HG03460 (cell line): ENCODE data around the gene MKS1.

Experiments
- ATAC-seq: cut with Tn5 transposase; IDR thresholded peaks from one replicate; pipeline ENCODE4 v1.9.1; 2021; ENCODE audit not compliant: unreplicated experiment

MKS1 gene

GRCh38 chr17:58204796-58205195 lies 14.3 kb downstream of the MKS1 start:
- ATAC-seq: no peak

DNA sequence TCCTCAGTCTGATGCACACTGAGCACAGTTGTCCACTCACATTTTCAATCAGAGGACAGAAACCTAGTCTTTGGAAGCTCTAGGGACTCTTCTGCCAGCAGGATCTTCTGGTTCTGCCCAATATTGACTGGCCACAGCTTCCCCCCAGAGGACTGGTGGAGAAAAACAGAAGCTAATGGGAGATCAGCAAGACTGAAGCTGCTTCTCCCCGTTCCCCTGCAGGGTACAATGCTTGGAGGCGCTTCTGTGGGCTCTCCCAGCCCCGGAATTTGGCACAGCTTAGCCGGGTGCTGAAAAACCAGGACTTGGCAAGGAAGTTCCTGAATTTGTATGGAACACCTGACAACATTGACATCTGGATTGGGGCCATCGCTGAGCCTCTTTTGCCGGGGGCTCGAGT lies 16.2 kb downstream of the MKS1 start:
- no peak for ATAC-seq

DNA sequence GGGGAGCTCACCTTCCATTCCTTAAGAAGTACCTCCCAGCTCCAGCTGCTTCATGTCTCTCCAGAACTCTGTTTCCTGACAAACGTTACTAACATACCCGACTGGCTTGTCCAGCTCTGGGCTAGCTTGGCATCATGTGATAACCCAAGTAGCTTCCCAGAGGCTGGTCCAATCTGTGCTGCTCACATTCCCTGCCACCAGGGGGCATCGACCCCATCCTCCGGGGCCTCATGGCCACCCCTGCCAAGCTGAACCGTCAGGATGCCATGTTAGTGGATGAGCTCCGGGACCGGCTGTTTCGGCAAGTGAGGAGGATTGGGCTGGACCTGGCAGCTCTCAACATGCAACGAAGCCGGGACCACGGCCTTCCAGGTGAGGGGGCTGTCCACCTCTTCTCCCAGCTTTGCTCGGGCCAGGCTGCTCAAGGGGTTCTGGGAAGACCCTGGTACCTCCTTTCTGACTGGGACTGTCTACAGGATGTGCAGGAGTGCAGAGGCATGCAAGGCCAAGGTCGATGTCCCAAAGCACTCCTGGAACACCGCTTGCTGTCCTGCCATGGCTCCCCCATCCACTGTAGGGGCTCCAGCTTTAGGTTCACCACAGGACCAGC lies 18.9 kb downstream of the MKS1 start:
- no peak for ATAC-seq

DNA sequence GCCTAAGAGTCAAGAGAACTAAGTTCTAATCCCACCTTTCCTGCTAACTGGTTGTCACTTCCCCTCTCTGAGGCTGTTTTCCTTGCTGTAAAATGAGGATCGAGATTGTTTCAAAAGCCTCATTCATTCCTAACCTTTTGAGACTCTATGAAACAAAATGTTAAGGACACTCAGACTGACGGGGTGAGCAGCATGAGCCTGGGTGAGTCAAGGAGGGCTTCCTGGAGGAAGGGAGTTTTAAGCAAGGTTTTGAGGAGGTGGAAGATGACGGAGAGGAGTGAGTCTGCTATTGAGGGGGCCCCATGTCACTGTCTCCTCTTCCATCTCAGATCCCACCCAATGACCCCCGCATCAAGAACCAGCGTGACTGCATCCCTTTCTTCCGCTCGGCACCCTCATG lies 22.4 kb downstream of the MKS1 start:
- no peak for ATAC-seq

DNA sequence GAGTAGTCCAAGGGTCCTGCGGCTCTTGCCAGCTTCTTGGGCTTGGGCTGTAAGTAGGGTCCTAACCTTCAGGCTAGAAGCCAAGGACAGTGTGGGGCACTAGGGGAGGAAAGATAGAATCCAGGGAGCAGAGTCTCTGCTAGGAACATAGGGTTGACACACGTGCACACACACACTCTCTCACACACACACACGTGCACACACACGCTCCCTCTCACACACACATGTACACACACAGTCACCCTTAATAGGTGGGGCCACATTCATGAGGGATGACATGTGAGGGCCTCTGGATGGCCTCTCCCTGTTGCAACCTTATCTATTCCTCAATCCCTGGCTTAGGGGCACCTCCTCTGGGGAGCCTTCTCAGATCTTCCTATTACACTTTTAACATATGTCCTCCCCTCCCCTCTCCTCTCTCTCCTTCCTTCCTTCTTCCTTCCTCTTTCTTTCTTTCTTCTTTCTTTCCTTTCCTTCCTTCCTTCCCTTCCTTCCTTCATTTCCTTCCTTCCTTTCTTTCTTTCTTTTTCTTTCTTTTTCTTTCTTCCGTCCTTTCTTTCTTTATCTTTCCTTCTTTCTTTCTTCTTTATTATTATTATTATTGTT lies 23.4 kb downstream of the MKS1 start:
- no peak for ATAC-seq

DNA sequence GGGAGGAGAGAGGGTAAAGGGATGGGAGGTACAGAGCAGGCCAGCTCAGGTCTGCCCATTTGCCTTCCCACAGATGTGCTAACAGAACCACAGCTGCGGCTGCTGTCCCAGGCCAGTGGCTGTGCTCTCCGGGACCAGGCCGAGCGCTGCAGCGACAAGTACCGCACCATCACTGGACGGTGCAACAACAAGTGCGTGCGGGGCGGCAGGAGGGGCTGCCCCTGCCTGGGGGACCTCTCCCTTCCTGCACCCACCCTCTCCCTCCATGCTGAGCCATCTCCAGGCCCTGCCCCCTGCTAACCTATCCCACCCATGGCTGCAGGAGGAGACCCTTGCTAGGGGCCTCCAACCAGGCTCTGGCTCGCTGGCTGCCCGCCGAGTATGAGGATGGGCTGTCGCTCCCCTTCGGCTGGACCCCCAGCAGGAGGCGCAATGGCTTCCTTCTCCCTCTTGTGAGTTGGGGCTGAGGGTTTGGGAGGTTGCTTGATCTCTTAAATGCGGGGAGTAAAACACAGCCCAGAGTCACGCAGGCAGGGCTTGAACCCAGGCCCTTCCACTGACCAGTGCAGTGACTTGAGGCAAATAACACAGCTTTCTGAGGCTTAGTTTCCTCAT lies 25.3 kb downstream of the MKS1 start:
- ATAC-seq: no peak

GRCh38 chr17:58192612-58193011 lies 26.4 kb downstream of the MKS1 start, which contains the start of gene EPX:
EPX (plus strand) TSS chr17:58192726; CDS start chr17:58192847, 121 bp downstream.
- no peak for ATAC-seq

GRCh38 chr17:58191241-58191896 lies 27.7 kb downstream of the MKS1 start:
- ATAC-seq: no peak

GRCh38 chr17:58189436-58190146 lies 29.5 kb downstream of the MKS1 start:
- no peak for ATAC-seq

GRCh38 chr17:58187675-58188074 lies 31.4 kb downstream of the MKS1 start:
- ATAC-seq: no peak

DNA sequence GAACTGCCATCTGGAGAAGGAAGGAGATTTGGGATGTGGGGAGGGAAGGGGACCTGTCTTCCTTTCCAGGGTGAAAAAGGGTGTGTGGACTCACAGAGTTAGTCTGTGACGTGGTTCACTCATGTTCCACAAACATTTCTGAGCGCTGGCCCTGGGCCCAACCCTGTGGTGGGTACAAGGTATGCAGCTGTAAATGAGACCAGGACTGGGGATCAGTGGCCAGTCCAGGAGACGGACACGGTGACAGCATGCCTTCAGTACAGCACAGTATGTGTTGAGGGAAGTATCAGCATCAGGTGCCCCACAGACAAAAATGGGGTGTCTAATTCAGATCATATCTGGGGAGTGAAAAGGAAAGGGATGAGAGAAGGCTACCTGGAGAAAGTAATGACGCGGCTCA lies 32.0 kb downstream of the MKS1 start:
- no peak for ATAC-seq

GRCh38 chr17:58186591-58186990 lies 32.5 kb downstream of the MKS1 start:
- no peak for ATAC-seq

DNA sequence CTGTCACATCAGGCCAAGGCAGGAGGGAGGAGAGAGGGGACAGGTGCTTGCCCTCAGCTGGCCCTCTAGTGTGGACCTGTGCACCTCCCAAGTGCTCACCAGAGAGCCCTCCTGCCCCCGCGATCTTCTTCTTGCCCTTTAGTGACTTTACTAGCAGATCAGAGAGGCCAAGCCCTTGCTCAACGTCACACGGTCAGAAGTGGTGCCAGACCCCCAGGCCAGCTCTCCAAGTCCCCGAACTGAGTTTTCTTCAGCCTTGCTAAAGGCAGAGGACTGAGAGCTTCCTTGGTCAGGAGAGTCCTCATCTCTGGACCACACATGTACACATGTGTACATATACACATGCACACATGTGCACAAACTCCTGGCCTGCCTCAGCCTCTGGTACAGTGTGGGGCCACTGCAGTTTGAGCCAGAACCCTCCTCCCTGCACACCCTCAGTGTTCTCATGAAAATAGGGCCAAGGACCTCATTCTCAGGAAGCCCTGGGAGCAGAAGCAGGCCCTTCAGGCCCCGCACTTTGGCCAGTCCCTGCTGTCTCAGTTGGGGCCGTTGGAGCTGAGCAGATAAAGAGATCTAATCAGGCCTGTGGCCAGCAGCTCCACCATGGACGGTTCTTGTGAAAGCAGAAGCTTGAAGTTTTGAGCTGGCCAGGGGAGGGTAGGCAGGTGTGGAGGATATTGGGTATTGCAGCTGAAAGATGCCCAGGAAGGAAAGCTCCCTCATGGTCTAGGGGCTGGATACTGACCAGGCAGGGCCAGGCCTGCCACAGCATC lies 33.9 kb downstream of the MKS1 start:
- no peak for ATAC-seq

GRCh38 chr17:58184308-58184985 lies 34.6 kb downstream of the MKS1 start:
- ATAC-seq: no peak

DNA sequence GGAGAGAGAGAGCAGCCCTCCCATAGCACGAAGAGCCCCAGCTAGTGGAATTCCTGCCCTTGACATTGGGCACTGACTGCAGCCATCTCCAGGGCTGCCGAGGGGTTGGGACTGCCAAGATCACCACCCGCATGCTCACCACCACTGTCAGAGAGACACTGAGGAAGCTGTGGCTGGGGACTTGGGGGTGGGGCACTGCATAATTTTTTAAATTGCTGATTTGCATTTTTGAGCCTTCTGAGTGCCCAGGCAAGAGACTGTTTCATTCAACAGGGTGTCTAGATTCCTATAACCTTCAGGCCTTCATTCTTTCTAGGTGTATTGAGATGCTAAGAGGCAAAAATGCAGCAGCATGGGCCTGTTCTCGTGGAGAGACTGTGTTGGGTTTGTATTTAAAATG lies 35.5 kb downstream of the MKS1 start:
- no peak for ATAC-seq

DNA sequence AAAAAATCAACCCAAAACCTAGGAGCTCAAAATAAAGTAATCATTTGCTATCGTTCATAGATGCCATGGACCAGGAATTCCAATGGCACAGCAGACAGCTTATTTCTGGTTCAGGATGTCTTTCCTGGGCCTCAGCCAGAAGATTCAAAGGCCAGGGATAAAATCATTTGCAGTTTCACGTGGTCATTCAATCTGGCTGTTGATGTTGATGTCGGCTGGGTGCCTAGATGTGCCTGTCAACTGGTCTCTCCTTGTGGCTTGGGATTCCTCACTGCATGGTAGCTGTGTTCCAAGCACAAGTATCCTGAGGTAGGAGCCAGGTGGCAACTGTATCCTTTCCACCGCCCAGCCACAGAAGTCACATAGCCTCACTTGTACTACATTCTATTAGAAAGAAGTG lies 37.3 kb downstream of the MKS1 start:
- ATAC-seq: no peak

GRCh38 chr17:58176200-58176599 lies 42.9 kb downstream of the MKS1 start:
- ATAC-seq: no peak

- ATAC-seq: no peak
Observed at GRCh38 chr17:58174871-58175270, 44.2 kb downstream of the MKS1 start.

DNA sequence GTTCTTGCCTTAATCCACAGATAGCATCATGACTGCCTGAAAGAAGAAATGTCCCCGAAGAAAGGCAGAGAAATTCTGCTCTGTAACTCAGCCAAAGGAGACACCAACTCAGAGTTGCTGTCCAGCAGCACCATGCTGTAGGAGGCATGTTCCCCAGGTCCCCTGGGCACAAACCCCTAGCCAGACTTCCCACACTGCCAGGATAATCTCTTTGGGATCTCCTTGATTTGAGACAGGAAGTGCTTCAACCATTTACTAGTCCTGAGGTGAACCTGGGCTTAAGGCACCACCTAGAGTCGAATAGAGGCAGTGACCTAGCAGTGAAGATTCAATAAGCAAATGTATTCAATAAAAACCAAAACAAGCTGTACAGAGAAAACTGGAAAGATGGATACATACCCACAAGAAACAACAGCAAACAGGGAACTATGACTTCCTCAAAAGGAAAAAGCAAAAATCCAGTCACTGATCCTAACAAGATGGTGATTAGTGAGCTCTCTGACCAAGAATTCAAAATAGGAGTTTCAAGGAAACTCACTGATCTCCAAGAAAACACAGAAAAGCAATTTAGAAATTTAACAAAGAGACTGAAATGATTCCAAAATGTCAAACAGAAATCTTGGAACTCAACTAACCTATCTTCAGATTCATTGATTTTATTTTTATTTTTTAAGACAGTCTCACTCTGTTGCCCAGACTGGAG lies 46.5 kb downstream of the MKS1 start:
- ATAC-seq: no peak

DNA sequence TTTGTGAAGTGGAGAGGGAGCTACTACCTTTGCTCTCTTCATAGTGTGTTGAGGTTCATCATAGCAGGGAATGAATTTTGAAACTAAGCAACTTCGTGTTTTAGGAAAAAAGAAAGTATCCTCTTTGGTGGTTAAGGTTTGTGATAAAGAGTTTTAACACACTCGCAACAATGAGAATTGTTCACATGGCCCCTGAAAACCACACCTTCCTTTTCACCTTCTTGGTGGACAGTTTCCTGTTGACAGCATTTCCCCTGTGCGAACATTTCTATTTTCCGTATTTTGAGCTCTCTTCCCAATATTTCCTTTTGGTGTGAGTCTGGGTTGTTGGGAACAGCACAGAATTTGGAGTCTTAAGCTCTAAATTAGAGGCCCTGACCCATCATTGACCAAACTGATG lies 48.4 kb downstream of the MKS1 start:
- ATAC-seq: no peak
